Kidney (tissue), 14 donors: Measurements from ENCODE around the gene NLGN1. TPM values are rescaled to one million over a fixed set of nuclear protein-coding genes. Genes with fewer than 3 reads are reported as not detected.

ENCODE experiments used
- DNase-seq, 5 donors: peaks; one replicate each; pipeline ENCODE4 v3.0.0-alpha.2; 2013 to 2020
- FAIRE-seq: peaks from 2 replicates; lab custom pipeline; 2012; peaks lifted over from hg19 to GRCh38; lab: Jason Lieb, UNC
- H3K27ac ChIP-seq, 2 donors: one replicate each; pipeline ENCODE4 v1.7.0; 2013; ENCODE audit warnings: low read depth in 2 of 2, low read length in 2 of 2, inconsistent platforms in 1 of 2
- H3K27me3 ChIP-seq: one replicate; pipeline ENCODE4 v1.7.1; 2013; ENCODE audit warnings: low read length, inconsistent platforms; ENCODE audit not compliant: control insufficient read depth, insufficient read depth
- H3K36me3 ChIP-seq, 3 donors: one replicate each; pipeline versions ENCODE4 v1.7.0 to v1.7.1; 2013; ENCODE audit warnings: low read length in 3 of 3, control low read depth in 1 of 3, inconsistent platforms in 1 of 3; ENCODE audit not compliant: insufficient read depth in 3 of 3, control insufficient read depth in 2 of 3
- H3K4me1 ChIP-seq, 3 donors: one replicate each; pipeline versions ENCODE4 v1.7.0 to v1.7.1; 2013; ENCODE audit warnings: low read length in 3 of 3, inconsistent platforms in 1 of 3, low read depth in 1 of 3; ENCODE audit not compliant: control insufficient read depth in 2 of 3, insufficient read depth in 2 of 3
- H3K4me3 ChIP-seq, 3 donors: one replicate each; pipeline versions ENCODE4 v1.7.0 to v1.8.1; 2013; ENCODE audit warnings: low read length in 3 of 3, control low read depth in 1 of 3, inconsistent platforms in 1 of 3
- H3K9ac ChIP-seq, 3 donors: one replicate each; pipeline versions ENCODE4 v1.7.0 to v1.7.1; 2013; ENCODE audit warnings: low read length in 3 of 3, control low read depth in 1 of 3, inconsistent platforms in 1 of 3
- H3K9me3 ChIP-seq, 3 donors: one replicate each; pipeline versions ENCODE4 v1.7.0 to v1.7.1; 2013; ENCODE audit warnings: low read length in 3 of 3, control low read depth in 1 of 3, inconsistent platforms in 1 of 3; ENCODE audit not compliant: control insufficient read depth in 2 of 3, insufficient read depth in 1 of 3
- CTCF ChIP-seq: IDR thresholded peaks from 3 replicates; pipeline ENCODE4 v1.5.1; 2012; ENCODE audit warnings: mild to moderate bottlenecking, moderate library complexity, borderline replicate concordance; ENCODE audit not compliant: insufficient read depth; ENCODE audit errors: extremely low read depth
- intact Hi-C: fragments of 100-400 bp; cut with DNase I; formaldehyde crosslinking; loops from one replicate; pipeline ENCODE4 v1.11.1; 2022
- polyA plus RNA-seq: library from polyadenylated mRNA; stranded (reverse); fragments of 350-450 nt; fragmentation: Illumina TruSeq; extraction: RNeasy Lipid Tissue Mini Kit (QIAGEN cat#74804); gene quantifications from one replicate; pipeline ENCODE4 v1.2.3, GENCODE V29; 2014; ENCODE audit warnings: low read depth, low replicate concordance; ENCODE audit not compliant: insufficient read depth
- total RNA-seq: library from RNA; stranded (reverse); fragmentation: NEBNext Ultra II Directional; extraction: Animal tissue kit (Norgen Biotek cat#: 25700); gene quantifications from one replicate; pipeline ENCODE4 v1.2.1, GENCODE V29; 2021
- donor health status: control.
- donor health status: control.
- donor health status: control.
- donor health status: control.
- donor health status: control.
- donor health status: DM: yes; HTN: yes; CAD: no.
- donor health status: Normal renal cell carcinoma (clear cell type).

NLGN1 gene
- total and polyA plus RNA-seq, 2 donors from 2014 or later, result 0.49 to 19.4 TPM

GRCh38 chr3:174002543-174002942, 605.0 kb downstream of the NLGN1 start:
- intact Hi-C loops, result no loop called here
- Histone ChIP-seq H3K4me3 (no peak overlapping the region), H3K27ac (no peak overlapping the region), H3K9ac (no peak overlapping the region), H3K36me3 (no peaks in the 10 kb centered on the region), H3K4me1 (no peaks in the 10 kb centered on the region), H3K9me3 (no peaks in the 10 kb centered on the region), H3K27me3 (no peaks in the 10 kb centered on the region)
- FAIRE-seq (no peak), DNase-seq (peak in 1 of 5 donors; percentile 5)
- no peak for TF ChIP-seq CTCF

- no peak for FAIRE-seq
- Histone ChIP-seq H3K27me3 (no peaks in the 10 kb centered on the region), H3K27ac (no peak overlapping the region), H3K9ac (no peak overlapping the region), H3K9me3 (no peaks in the 10 kb centered on the region), H3K4me3 (no peak overlapping the region), H3K4me1 (no peaks in the 10 kb centered on the region), H3K36me3 (no peaks in the 10 kb centered on the region)
- intact Hi-C loops, result no loop called here
- no peak for TF ChIP-seq CTCF
- DNase-seq, result no peak
Measured at GRCh38 chr3:174010907-174011306, 613.4 kb downstream of the NLGN1 start.

- no peak for TF ChIP-seq CTCF
- no peaks in the 10 kb centered on the region for H3K36me3 ChIP-seq
- intact Hi-C loops, result no loop called here
- no peak overlapping the region for H3K4me3 ChIP-seq
- no peak overlapping the region for H3K27ac ChIP-seq
- no peak overlapping the region for H3K9ac ChIP-seq
- FAIRE-seq (no peak), DNase-seq (no peak)
- no peaks in the 10 kb centered on the region for H3K4me1 ChIP-seq
- no peaks in the 10 kb centered on the region for H3K27me3 ChIP-seq
- H3K9me3 ChIP-seq, result no peaks in the 10 kb centered on the region
Measured at GRCh38 chr3:174016186-174016585, 618.6 kb downstream of the NLGN1 start.

GRCh38 chr3:174020156-174020555, 622.6 kb downstream of the NLGN1 start:
- DNase-seq, result no peak
- intact Hi-C loops, result no loop called here
- H3K36me3 ChIP-seq, result no peaks in the 10 kb centered on the region
- no peak for FAIRE-seq
- no peaks in the 10 kb centered on the region for H3K4me1 ChIP-seq
- H3K9ac ChIP-seq, result no peak overlapping the region
- H3K9me3 ChIP-seq, result no peaks in the 10 kb centered on the region
- H3K27me3 ChIP-seq, result no peaks in the 10 kb centered on the region
- no peak for TF ChIP-seq CTCF
- H3K4me3 ChIP-seq, result no peak overlapping the region
- H3K27ac ChIP-seq, result no peak overlapping the region
